D341Med (cell line): ENCODE measurements around the gene SGSH.
"Not testable (repeated sequence)": the region's sequence is repeated elsewhere in the genome, so short reads cannot be mapped to it uniquely, and the experiment has no call there.

Source experiments
- DNase-seq: peaks from one replicate; pipeline ENCODE4 v3.0.0; 2012; ENCODE audit warnings: low spot score

Gene SGSH

DNA sequence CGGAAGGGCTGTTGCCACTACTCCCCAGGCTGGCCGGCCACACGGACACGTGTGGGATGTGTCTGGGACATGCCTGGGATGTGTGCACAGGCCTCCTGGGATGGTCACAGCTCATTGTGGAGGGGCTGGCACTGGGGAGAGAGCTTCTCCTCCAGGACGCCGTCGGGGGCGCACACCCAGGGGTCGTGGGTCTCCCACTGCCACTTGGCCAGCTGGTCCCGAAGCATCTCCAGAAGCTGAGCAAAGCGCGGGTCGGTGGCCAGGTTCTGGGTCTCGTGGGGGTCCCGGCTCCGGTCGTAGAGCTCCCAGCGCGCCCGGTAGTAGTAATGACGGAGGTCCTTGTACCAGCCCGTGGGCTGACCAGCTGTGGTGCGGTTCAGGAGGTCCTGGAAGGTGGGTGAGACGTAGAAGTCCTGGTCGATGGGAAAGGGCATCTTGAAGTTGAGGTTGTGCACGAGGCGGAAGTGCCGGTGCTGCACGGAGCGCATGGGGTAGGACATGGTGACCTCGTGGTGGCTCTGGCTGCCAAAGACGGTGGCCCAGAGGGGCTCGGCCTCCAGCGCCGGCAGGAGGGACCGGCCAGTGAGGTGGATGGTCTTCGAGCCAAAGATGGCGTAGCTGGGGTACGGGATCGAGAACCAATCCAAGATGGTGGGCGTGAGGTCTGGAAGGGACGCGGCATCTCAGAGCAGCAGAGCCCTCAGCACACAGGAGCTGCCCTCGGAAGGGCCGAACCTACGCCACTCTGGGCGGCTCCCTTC lies 9.6 kb downstream of the SGSH start:
- no peak for DNase-seq

- DNase-seq: no peak
Observed at GRCh38 chr17:80209765-80210164, 10.4 kb downstream of the SGSH start.

GRCh38 chr17:80208050-80208449 lies 12.1 kb downstream of the SGSH start:
- DNase-seq: no peak

DNA sequence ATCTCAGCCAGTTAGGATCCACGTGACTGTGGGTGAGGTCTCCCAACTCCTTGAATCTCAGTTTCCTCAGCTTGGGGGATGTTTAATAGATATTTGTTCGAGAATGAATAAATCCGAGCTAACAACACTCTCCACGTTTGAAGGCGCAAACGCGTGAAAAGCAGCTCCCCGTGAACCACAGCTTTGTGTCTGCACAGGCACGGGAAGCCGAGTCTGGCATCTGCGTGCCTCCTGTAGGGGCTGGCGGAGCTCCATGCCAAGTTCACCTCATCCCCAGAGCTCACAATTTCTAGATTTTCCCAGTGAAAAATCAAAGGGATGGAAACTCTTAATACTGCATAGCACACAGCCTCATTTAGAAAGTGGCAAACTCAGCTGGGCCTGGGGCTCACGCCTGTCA lies 14.3 kb downstream of the SGSH start:
- no peak for DNase-seq

DNA sequence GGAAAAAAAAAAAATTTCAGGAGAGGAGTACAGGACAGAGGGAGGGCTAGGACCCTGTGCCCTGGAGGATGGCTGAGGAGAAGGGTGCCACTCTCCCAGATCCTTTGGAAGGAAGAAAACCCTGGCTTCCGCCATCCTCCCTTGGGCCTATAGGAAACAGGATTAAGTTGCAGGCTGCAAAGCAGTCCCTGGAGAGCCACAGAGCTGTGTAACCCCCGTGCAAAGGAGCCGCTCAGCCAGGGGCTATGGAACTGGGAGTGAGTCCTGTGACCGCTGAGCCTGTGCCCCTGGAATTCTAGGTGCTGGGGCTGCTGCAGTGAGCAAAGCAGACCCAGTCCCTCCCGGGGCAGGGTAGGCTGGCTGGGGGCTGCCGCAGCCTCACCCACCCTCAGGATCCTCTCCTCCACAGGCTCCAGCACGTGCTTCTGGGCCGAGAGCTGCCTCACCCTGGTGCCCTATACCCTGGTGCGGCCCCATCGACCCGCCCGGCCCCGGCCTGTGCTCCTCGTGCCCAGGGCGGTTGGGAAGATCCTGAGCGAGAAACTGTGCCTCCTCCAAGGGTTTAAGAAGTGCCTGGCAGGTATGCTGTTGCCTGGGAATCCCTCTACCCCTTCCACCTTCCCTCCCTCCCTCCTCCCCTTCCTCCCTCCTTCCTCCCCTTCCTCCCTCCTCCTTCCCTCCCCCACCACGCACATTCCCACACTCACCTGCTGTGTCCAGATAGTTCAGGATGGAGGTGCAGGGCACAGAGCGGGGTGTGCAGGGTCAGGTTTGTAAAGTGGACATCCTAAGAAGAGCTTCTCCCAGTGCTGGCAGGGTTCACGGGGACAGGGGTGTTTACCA lies 15.3 kb downstream of the SGSH start:
- peak; percentile 80 for DNase-seq

GRCh38 chr17:80203471-80203963 lies 16.6 kb downstream of the SGSH start:
- DNase-seq: no peak

- no peak for DNase-seq
Observed at GRCh38 chr17:80202197-80202596, 17.9 kb downstream of the SGSH start.

- no peak for DNase-seq
Observed at GRCh38 chr17:80201446-80201845, 18.7 kb downstream of the SGSH start.

GRCh38 chr17:80199295-80199694 lies 20.8 kb downstream of the SGSH start:
- not testable (repeated sequence) for DNase-seq

DNA sequence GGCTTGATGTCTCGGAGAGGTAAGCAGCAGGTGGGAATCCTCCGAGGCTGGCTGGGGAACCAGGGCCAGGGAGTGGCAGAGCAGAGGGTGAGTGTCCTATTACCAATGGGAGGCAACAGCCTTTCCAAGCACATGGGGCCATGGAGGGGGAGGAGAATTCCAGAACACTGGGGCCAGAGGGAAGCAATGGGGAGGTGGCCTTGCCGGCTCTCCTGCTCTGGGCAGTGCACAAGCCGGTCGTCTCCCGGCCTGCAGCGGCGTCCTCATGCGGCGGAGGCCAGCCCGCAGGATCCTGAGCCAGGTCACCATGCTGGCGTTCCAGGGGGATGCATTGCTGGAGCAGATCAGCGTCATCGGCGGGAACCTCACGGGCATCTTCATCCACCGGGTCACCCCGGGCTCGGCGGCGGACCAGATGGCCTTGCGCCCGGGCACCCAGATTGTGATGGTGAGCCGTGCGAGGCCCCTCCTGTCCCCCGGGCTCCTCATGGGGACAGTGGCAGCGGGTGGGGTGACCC lies 21.9 kb downstream of the SGSH start:
- DNase-seq: no peak

GRCh38 chr17:80196652-80197051 lies 23.5 kb downstream of the SGSH start:
- no peak for DNase-seq

GRCh38 chr17:80195671-80196529 lies 24.2 kb downstream of the SGSH start:
- peak; percentile 87 for DNase-seq

DNA sequence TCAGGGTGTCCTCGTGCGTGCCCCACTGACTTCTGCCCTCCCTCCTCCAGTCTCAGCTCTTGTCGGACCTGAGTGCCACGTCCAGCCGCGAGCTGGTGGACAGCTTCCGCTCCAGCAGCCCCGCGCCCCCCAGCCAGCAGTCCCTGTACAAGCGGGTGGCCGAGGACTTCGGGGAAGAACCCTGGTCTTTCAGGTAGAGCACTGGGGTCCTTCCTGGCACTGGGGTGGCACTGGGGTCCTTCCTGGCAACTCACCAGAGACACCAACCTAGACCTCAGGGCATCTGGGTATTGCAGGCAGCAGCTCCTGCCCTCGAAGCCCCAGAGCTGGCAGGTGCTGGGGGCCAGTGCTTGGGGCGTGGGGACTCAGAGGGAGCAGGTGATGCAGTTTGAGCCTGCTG lies 25.0 kb downstream of the SGSH start:
- DNase-seq: no peak

GRCh38 chr17:80191865-80192661 lies 28.1 kb downstream of the SGSH start:
- DNase-seq: no peak

DNA sequence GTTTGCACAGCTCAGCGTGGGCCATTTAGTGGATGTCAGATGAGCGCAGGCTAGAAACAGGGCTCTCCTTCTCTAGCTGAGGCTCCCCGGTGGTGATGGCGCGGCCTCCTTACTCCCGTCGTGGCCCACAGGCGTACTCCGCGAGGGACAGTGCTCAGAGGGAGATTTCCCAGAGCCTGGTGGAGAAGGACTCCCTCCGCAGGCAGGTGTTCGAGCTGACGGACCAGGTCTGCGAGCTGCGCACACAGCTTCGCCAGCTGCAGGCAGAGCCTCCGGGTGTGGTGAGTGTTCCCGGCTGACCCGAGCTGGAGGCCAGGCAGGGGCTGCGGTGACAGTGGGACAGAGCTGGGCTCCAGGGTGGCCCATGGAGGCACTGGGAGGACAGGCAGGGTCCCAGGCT lies 28.9 kb downstream of the SGSH start:
- DNase-seq: no peak

DNA sequence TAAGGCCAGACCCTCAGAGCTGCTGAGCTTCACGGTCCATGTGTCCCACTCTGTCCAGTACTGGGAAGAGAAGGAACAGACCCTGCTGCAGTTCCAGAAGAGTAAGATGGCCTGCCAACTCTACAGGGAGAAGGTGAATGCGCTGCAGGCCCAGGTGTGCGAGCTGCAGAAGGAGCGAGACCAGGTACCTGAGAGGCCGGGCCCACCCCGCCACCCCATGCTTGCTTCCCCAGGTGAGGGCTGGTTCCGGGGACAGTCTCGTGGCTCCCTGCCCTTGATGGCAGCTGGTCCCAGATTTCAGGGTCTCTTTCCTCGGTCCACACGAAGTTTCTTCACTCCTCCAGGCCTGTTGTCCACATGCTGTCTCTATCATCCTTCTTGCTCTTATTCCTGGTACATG lies 29.4 kb downstream of the SGSH start:
- DNase-seq: no peak

- DNase-seq: no peak
Observed at GRCh38 chr17:80189611-80190010, 30.5 kb downstream of the SGSH start.

- DNase-seq: no peak
Observed at GRCh38 chr17:80187515-80187941, 32.6 kb downstream of the SGSH start.

DNA sequence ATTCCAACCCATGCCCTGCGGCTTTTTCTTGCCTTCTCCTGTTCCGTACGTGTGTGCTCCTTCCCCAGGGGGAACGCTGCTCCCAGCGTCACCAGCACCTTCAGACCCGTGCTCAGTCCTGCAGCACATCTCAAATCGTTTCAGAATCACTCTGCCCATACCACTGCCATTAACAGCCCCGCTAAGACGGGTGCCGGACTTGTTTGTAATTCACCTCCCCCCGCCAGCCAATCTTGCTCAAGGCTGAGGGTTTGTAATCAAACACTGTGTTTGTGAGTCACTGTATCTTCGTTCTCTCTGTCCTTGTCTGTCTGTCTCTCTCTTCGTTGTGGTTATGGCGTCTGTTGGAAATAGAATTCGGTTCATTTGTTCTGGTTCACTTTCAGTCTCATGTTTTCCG lies 33.0 kb downstream of the SGSH start:
- no peak for DNase-seq

- DNase-seq: no peak
Observed at GRCh38 chr17:80185968-80186367, 34.2 kb downstream of the SGSH start.

GRCh38 chr17:80184423-80184714 lies 35.8 kb downstream of the SGSH start:
- DNase-seq: no peak
